Activated CD4-positive, alpha-beta T cell treated with anti-CD3 and anti-CD28 coated beads for 1 hour (primary cell): ENCODE measurements around the gene PRKAR1B.

Source experiments
- DNase-seq: peaks from one replicate; pipeline ENCODE4 v3.0.0-alpha.2; 2020

The PRKAR1B gene

DNA sequence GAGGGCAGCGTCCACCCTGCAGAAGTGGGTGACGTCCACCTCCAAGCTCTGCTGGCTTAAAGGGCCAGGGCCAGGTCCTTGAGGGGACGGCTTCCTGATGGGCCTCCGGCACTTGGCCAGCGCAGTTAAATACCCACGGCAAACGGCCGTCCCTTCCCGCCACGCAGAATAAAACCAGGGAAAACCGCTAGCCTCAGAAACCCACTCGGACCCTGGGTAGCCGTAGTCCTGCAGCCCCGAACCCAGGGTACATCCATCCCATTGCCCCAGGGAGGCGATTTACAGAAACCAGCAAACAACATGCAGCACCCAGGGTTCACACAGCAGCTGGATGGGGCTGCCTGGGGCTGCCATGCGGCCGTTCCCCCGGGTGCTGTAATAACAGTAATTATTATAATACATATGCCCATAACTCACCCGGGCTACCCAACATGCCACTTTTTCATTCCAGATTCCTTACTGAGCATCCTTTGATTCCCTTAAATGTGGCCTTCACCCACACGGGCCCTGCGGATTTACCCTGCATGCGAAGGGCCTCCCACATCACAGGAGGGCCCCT lies 126.0 kb downstream of the PRKAR1B start:
- DNase-seq = no peak

- no peak for DNase-seq
Observed at GRCh38 chr7:600149-601035, 126.7 kb downstream of the PRKAR1B start.

- no peak for DNase-seq
Observed at GRCh38 chr7:598899-599298, 128.2 kb downstream of the PRKAR1B start.

GRCh38 chr7:597348-598178 lies 129.5 kb downstream of the PRKAR1B start:
- no peak for DNase-seq

GRCh38 chr7:596819-597182 lies 130.3 kb downstream of the PRKAR1B start:
- DNase-seq = no peak

DNA sequence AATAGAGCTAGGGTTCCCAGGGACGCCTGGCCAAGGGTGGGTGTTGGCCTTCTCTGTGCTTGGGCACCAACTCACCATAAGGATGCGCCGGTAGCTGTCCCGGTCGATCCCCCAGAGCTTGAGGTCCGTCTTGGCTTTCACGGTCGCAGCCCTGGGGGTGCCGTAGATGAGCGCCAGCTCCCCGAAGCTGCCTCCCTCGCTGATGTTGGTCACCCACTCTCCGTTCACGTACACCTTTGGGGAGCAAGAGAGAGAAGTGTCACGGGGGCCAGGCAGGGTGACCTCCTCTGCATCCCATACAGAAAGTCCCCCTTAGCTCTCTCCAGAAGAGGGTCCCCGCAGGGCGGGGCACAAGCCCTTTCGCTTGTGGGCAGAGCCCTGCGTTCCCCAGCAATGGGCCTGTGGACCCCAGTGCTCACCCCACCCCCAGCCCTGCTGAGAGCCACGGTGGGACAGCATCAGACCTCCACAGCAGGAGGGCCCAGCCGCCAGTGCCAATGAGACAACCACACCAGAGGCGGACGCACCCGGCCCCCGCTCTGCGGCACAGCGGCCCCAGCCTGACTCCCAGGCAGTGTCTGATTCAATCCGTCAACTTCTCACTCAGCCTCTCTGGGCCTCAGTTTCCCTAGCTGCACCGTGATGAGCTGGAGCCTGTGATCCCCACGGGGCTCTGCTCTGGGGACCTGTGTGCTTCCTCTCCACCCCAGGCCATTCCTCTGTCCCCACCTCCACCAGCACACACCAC lies 130.8 kb downstream of the PRKAR1B start:
- DNase-seq = no peak

DNA sequence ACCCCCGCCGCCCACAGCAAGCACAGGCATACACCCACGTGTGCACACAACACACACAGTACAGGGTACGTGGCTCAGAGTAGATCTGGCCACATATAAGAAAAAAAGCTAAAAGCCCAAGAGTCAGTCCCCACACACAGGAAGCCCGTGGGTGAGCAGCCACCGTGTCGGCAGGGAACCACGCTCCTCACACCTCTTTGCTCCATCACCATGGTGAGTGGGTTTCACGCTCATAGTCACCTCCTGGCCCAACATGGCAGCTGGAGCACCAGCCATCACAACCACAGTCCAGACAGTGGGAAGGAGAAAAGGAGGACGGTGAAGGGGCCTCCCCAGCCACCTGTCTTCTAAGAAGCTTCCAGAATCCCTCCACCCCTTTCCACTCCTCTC lies 131.5 kb downstream of the PRKAR1B start:
- DNase-seq = no peak

DNA sequence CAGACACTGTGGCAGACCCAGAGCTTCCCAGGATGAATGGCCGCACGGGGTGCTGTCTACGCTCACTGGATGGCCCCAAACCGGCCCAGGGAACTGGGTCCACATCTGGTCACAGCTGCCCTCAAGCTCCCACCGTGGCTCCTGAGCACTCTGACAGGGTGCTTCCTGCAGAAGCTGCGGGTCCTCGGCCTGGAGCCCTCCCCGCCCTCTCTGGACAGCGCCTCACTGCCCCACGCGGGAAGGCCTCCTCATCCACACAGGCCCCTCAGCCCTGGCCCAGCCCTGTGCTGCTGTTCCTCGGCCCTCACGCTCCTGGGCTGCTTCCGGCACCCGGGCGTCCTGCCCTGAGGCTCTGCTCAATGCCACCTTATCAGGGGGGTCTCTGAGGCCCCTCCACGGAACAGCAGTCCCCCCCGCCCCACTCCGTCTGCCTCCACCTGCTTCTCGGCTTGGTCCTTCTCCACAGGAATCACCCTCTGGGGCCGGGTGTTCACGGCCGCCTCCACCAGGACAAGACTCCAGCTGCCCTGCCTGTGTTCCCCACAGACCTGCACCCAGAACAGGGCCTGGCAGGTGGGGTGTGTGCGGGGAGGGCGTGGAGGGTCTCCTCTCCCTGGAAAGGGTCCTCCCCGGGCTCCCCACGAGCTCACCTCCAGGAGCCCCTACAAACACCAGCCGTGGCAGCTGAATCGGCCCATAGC lies 132.0 kb downstream of the PRKAR1B start:
- no peak for DNase-seq

GRCh38 chr7:594212-594913 lies 132.7 kb downstream of the PRKAR1B start:
- DNase-seq = no peak

DNA sequence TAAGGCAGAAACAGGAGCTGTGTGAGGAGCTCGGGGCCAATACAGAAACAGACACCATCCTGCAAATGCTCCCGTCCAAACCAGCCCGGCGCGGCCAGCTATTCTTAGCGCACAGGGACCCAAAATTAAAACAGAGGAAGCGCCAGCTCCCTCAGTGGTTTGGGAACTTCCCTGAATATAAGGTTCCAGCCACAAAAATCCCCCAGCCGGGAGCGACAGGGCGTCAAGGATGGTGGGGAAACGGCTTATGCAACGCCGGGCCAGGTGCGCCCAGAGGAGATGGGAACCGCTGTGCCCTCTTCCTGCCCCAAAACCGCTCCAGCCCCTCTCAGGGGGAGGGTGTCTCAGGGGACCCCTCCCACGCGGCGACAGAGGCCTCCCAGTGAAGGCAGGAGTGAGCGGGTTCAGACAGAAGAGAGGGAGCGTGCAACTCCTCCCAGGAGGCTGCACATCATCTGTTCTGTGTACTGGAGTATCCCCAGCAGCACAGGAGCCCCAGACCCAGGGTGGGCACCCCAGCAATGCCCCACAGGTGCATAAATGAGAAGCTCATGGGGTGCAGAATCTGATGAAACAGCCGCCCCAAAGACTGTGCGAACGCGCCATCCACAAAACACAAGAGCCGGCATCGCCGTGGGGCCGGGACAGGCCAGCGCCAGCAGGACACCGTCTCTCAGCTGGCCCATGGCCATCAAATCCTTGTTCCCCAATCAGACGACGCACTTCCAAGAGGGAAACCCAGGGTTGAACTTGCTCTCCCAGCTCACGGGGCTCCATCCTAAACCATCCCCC lies 133.6 kb downstream of the PRKAR1B start:
- DNase-seq = no peak

GRCh38 chr7:591856-592628 lies 135.0 kb downstream of the PRKAR1B start:
- DNase-seq = no peak

GRCh38 chr7:590731-591551 lies 136.1 kb downstream of the PRKAR1B start:
- DNase-seq = no peak

DNA sequence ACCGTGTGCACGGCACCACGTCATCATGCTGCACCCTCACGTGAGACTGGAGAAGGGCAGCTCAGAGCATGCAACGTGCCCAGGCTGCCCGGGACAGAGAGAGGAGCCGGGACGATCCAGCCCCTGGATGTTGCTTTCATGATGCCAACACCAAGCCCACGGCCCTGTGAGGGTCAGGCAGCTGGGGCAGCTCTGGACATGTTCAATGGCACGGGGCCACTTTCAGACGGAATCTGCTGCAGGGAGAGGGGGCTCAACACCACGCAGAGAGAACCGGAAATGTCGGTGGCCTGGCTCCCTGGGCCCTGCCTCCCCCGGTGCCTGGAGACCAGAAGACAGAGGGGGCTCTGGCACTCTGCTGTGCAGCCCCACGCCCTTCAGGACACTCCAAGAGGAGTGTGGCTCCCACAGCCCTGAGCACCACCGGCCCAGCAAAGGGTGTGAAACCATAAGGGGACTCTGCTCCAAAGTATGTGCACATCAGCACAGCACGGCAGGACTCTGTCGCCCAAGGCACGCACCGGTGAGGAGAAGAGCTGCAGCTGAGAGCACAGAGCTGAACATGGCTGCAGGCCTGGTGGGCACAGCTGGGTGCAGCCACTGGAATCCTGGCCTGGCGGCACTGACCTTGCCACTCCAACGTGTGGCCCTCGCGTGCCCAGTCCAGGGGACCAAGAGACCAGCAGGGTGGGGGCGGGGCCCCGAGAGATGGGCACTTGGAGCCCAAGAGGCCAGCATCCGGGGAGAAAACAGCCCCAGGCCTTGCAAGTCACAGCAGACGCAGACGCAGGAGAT lies 137.1 kb downstream of the PRKAR1B start:
- no peak for DNase-seq

DNA sequence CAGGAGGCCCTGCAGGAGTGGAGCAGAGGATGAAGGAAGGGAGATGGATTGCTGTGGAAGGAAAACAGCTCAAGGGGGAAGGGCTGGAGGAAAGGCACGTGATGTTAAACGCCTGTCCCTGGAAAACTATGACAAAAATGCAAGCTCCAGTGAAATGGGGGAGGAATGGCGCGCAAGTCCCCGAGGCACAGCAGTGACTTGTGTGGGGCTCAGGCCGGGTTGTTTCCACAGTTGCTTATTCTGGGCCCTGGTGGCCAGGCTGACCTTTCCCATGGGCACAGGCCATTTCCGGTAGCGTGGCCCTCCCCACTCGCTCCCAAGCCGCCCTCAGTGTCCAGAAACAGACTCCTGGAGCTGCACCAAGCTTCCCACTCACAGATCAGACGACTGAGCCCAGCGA lies 139.3 kb downstream of the PRKAR1B start:
- DNase-seq = no peak

DNA sequence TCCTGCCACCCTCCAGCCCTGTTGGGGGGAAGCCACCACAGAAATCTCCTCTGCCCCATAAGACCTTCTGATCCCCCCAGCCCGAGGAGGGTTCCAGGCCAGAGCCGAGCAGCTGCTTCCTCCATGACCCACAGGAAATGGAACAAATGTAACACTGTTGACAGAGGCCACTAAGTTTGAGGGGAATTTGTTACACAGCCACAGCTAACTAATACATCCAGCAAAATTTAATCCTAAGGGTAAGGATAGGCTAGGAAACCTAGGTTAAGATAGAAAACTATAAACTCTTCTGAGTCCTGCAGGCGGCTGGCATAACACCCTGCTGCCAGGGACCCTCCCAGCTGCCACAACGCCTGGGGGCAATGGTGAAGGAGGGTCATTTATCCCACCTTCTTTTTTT lies 140.6 kb downstream of the PRKAR1B start:
- no peak for DNase-seq

GRCh38 chr7:585873-586272 lies 141.2 kb downstream of the PRKAR1B start:
- DNase-seq = no peak

GRCh38 chr7:585229-585711 lies 141.8 kb downstream of the PRKAR1B start:
- peak; percentile 33 for DNase-seq

DNA sequence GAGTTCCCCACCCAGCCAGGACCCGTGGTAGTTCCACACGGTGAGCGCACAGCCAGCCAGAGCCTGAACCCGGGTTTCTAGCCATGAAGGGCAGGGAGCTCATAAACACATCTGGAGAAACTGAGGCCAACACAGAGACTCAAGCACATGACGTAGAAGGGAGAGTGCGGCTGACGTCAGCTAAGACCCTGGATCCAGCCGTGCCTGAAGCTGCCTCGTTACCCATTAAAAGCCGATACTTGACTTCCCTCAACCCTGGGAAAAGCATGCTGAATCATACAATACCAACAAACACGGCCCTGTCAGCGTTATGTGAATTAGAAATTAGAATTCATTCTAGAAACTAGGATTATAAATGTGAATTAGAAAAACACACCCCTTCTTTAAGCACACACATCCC lies 142.3 kb downstream of the PRKAR1B start:
- DNase-seq = no peak
